TTC549 (cell line): Measurements from ENCODE around the gene CDK5RAP2.

ENCODE experiments used
- FAIRE-seq: peaks from 2 replicates; lab custom pipeline; 2012; peaks lifted over from hg19 to GRCh38; lab: Jason Lieb, UNC

Gene CDK5RAP2

GRCh38 chr9:120396418-120396817 lies 183.5 kb downstream of the CDK5RAP2 start:
- no peak for FAIRE-seq

GRCh38 chr9:120395376-120395775 lies 184.6 kb downstream of the CDK5RAP2 start:
- FAIRE-seq: no peak

- no peak for FAIRE-seq
Observed at GRCh38 chr9:120394058-120394669, 185.8 kb downstream of the CDK5RAP2 start.

DNA sequence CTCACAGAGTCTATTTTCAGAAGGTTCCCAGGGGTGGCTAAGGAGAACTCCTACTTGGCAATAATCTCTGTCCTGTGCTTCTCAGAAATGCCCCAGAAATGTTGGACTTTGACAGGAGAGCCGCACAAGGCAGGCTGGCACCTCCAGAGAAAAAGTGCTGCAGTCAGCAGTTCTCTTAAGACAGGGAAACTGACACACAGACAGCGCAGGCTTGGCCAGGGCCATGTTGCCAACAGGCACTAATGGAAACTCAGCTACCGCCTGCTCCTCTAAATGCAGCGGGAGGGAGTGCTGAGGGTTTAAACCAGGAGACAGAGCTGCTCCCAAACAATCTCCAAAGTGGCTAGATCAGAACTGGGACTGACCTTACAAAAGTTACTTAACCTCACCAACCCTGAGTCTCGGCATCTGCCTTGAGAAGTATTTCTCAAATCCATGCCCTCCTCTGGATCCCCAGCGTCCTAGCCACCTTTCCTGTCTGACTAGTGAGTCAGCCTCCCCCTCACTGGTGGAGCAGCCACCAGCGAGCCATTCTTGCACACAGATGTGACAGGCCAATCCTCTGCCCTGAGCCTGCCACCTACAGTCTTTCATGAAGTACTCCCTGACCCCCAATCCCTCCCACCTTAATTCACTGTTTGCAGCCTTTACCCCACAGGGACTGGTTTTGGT lies 186.4 kb downstream of the CDK5RAP2 start:
- no peak for FAIRE-seq

DNA sequence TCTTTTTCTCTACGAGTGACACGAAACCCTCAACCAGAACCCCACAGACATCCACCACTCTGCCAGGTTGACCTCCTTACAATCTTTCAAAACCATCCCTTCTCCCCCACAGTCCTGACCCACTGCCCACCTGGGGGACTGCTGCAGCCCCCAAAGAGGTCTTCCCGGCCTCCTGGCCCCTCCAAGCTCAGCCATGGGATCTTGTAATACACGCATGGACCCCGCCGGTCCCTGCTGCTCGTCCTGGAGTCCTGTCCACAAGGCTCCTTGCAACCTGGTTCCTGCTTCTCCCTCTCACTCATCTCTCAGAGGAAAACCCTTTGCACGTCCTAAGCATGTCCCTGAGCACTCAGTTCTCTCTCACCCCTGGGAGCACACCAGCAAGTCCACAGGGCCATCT lies 187.3 kb downstream of the CDK5RAP2 start:
- FAIRE-seq: no peak

GRCh38 chr9:120392245-120392644 lies 187.7 kb downstream of the CDK5RAP2 start:
- FAIRE-seq: no peak

- no peak for FAIRE-seq
Observed at GRCh38 chr9:120391691-120392090, 188.3 kb downstream of the CDK5RAP2 start.

- no peak for FAIRE-seq
Observed at GRCh38 chr9:120390637-120391190, 189.3 kb downstream of the CDK5RAP2 start.

- no peak for FAIRE-seq
Observed at GRCh38 chr9:120389867-120390266, 190.1 kb downstream of the CDK5RAP2 start.

- FAIRE-seq: no peak
Observed at GRCh38 chr9:120389300-120389699, 190.7 kb downstream of the CDK5RAP2 start.

DNA sequence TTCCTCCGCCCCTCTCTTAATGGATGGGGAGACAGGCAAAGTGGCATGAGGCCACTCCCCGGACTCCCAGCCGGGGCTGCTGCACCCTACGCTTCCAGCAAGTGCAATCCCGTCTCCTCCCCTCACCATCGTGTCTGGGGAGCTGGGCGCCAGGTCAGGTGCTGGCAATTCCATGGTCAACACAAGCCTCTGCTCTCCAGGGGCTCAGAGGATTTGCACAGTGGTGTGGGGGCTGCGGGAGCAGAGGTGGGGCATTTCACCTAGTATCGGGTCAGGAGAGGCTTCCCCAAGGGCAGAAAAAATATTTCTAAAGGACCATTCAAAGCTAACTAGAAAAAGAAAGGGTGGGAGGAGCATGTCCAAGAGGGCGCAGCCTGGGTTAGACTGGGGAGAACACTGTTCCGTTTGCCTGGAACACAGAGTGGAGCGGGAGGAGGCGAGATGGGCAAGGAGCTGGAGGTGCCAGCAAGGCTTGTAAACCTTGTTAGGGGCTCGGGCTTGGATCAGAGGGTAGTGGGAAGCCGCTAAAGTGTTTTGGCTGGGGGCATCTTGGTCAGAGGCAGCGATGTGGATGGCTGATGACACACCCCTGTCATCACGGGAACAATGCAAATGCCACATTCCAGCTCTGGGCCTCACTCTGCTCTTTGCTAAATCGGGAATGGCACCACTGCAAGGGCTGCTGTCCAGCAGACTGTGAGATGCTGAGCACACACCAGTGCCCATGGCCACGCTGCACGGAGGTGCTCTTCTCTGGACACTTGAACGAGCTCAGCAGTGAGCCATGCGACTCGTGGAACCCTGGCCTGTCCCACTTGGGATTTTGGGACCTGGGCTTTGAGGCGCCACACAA lies 191.7 kb downstream of the CDK5RAP2 start:
- FAIRE-seq: no peak

- no peak for FAIRE-seq
Observed at GRCh38 chr9:120387257-120388002, 192.5 kb downstream of the CDK5RAP2 start.

DNA sequence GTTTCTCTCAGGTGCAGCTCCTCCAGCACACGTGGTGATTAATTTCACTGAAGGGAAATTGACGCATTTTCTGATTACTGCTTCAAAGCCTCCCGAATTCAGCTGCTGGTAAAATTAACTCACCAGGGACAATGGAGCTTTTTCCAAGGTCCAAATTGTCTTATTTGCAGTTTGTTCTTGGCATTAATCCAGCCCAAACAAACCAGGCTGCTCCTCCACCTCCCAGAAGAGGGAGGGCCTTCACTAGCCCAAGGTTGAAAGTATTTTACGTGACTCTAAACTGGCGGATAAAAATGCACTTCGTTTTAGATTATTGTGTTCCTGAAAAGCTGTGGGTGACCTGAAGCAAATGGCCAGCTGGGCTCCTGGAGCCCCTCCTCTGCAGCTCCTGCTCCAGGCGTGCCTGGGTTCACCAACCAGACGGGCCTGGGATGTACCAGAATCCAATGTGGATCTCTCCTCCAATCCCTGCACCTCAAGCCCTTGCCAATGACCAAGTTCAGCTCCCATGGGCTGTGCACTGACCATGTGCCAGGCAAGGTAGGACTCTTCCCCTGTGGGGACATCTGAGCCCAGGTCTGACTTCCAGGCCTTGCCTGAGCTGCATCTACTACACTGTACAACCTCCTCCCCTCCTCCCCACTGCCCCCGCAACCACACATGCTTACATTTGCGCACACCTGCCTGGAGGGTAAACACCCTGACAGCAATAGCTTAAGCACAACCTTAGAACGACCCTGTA lies 193.4 kb downstream of the CDK5RAP2 start:
- no peak for FAIRE-seq

DNA sequence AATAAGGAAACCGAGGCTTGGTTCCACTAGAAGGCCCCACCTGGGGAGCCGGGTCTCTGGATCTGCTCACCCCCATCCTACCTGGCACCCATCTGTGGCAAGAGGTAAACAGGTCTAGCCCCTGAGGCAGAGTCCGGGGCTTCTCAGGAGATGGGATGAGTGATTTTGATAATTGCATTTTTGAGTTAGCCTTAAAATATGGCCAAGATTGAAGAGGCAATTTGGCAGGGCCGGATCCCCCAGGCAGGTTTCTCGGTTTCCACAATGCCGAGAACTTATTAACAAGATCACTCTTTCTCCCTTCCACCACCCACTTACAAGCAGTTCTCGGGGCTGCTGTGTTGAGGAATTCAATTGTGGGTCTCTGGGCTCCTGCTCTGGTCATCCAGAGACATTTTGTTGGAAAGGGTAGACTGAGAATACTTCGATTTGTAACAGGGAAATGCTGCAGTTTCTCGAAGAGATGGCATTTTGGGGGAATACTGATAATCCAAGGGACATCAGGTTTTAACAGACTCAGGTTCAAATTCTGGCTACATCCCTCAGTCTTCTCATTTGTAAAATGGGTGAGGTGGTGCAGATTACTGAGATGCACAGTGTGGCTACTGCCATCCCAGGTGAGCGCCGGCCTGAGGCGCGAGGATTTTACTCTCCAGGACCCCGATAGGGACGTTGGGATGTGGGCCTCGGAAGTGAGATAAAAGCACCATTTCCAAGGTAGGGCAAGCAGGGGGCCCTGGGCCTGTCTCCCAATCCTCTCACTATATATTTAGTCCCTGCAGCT lies 194.2 kb downstream of the CDK5RAP2 start:
- FAIRE-seq: no peak

DNA sequence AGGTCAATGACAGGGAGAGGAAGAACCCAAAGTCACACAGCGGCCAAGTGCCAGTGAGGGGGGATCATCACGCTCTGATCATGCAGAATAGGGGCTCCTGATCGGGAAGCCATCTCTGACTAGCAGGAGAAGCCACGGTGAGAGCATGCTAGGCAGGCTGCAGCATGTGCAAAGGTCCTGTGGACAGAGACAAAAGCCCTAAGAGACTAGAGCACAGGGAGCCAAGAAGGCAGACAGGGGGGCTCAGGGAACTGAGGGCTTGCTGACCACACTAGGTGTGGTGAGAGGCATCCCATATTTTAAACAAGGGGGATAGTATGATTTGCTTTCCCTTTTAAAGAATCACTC lies 195.1 kb downstream of the CDK5RAP2 start:
- no peak for FAIRE-seq

GRCh38 chr9:120383999-120384924 lies 195.7 kb downstream of the CDK5RAP2 start:
- FAIRE-seq: no peak

DNA sequence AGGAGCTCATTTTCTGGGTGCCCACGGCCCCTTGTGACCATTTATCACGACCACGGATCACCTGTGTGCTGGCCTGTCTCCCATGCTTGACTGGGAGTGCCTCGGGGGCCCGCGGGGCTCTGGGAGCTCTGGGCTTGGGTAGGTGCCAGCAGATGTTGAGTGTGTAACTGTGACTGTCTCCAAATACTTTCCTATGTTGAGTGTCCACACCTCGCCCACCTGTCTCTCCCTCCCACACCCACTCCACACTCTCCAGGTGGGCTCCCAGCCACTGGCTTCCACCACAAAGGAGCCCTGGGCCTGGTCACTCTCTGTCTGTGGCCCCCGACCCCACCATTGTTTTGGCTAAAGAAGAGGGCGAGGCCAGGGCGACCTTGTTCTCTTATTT lies 196.4 kb downstream of the CDK5RAP2 start:
- FAIRE-seq: no peak

- FAIRE-seq: no peak
Observed at GRCh38 chr9:120382453-120382852, 197.5 kb downstream of the CDK5RAP2 start.

- no peak for FAIRE-seq
Observed at GRCh38 chr9:120381839-120382238, 198.1 kb downstream of the CDK5RAP2 start.

- FAIRE-seq: no peak
Observed at GRCh38 chr9:120379611-120380010, 200.4 kb downstream of the CDK5RAP2 start.
